ENCODE measurements around the gene PKP3. TPM values are rescaled to one million over a fixed set of nuclear protein-coding genes. Genes with fewer than 3 reads are reported as not detected.

PKP3 gene
- total RNA-seq, 1 donor from 2014 or later, result 65.7 TPM

DNA sequence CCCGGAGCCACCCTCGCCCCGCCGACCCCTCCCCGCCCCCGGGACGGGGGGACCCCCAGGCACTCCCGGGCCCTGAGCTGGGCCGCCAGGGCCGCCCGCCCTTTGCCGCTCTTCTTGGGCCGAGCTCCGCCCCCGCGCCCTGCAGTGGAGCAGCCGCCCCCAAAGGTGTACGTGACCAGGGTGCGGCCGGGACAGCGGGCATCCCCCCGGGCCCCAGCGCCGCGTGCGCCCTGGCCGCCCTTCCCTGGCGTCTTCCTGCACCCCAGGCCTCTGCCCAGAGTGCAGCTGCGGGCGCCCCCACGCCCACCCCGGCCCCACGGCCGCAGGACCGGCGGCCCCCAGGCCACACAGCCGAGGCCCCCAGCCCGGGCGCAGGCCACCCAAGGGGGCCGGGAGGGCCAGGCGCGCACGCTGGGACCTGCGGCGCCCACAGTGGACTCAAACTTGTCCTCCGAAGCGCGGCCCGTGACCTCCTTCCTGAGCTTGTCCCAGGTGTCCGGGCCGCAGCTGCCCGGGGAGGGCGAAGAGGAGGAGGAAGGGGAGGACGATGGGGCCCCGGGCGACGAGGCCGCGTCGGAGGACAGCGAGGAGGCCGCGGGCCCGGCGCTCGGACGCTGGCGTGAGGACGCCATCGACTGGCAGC is 17.4 kb upstream of the PKP3 start:
- Mint-ChIP-seq H3K27ac (no peak overlapping the region), H3K27me3 (ENCODE audit: low read depth) (no peaks in the 10 kb centered on the region), H3K4me1 (no peaks in the 10 kb centered on the region), H3K9me3 (no peaks in the 10 kb centered on the region), H3K36me3 (peaks cover 32% of the 10 kb centered on the region), H3K4me3 (no peak overlapping the region)
- no peak for DNase-seq (ENCODE audit: low spot score in 2 of 2, unreplicated experiment in 2 of 2)
- TF ChIP-seq, protein P1, sequence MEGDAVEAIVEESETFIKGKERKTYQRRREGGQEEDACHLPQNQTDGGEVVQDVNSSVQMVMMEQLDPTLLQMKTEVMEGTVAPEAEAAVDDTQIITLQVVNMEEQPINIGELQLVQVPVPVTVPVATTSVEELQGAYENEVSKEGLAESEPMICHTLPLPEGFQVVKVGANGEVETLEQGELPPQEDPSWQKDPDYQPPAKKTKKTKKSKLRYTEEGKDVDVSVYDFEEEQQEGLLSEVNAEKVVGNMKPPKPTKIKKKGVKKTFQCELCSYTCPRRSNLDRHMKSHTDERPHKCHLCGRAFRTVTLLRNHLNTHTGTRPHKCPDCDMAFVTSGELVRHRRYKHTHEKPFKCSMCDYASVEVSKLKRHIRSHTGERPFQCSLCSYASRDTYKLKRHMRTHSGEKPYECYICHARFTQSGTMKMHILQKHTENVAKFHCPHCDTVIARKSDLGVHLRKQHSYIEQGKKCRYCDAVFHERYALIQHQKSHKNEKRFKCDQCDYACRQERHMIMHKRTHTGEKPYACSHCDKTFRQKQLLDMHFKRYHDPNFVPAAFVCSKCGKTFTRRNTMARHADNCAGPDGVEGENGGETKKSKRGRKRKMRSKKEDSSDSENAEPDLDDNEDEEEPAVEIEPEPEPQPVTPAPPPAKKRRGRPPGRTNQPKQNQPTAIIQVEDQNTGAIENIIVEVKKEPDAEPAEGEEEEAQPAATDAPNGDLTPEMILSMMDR (IDR thresholded peaks at IDR 0.05; ENCODE audit: unreplicated experiment), result no peak

DNA sequence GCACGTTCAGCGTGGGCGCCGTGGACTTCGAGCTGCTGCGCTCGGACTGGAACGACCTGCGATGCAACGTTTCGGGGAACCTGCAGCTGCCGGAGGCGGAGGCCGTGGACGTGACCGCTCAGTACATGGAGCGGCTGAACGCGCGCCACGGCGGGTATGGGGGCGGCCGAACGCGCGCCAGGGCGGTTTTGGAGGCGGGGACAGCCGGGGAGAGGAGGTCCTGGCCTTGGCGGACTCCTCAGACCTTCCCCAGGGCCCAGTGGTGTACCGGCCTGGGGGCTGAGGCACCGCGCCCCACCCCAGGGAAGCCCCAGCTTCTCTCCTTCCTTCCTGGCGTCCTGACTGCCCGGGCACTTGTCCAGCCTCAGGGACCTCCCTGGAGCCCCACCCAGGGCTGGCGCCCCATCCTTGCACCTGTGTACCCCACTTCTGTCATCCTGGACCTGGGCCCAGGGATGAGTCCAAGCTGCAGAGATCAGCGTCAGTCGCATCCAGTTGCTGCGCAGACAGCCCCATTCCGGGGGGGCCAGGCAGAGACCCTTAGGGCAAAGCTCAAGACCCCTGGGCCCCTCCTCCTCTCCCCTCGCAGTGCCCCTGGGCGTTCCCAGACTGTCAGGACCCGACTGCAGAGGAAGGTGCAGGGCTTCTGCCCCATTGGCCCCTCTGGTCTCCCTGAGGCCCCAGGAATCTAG is 16.7 kb upstream of the PKP3 start:
- no peak overlapping the region for H3K4me3 Mint-ChIP-seq
- H3K27me3 Mint-ChIP-seq (ENCODE audit: low read depth), result no peaks in the 10 kb centered on the region
- no peaks in the 10 kb centered on the region for H3K9me3 Mint-ChIP-seq
- peaks cover 30% of the 10 kb centered on the region for H3K36me3 Mint-ChIP-seq
- H3K4me1 Mint-ChIP-seq, result no peaks in the 10 kb centered on the region
- no peak for DNase-seq (ENCODE audit: low spot score in 2 of 2, unreplicated experiment in 2 of 2)
- H3K27ac Mint-ChIP-seq, result no peak overlapping the region
- TF ChIP-seq, protein P1 (IDR thresholded peaks at IDR 0.05; ENCODE audit: unreplicated experiment), result no peak

DNA sequence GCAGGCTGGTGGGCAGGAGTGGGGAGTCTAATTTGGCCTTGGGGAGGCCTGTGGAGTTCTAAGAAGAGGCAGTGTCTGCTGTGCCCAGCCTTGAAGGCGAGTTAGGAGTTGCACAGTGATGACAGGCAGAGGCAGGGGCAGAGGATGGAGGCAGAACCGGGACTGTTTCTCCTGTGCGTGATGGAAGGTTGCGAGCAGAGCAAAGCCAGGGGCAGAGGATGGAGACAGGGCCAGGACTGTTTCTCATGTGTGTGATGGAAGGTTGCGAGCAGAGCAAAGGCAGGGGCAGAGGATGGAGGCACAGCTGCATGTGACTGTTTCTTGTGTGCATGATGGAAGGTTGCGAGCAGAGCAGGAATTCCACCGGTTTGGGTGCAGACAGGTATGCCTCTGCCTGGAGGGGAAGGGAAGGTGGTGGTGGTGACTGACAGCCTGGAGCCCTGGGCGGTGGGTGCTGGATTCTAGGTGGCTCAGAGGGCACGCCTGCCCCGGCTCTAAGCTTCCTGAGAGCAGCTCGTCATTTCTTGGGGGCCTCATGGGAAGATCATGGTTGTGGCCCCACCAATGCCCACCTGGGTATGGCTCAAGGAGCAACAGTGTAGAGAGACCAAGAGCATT is 16.0 kb upstream of the PKP3 start:
- Mint-ChIP-seq H3K27ac (no peak overlapping the region), H3K27me3 (ENCODE audit: low read depth) (no peaks in the 10 kb centered on the region), H3K36me3 (peaks cover 29% of the 10 kb centered on the region), H3K9me3 (no peaks in the 10 kb centered on the region), H3K4me1 (no peaks in the 10 kb centered on the region), H3K4me3 (no peak overlapping the region)
- TF ChIP-seq, protein P1 (IDR thresholded peaks at IDR 0.05; ENCODE audit: unreplicated experiment), result no peak
- no peak for DNase-seq (ENCODE audit: low spot score in 2 of 2, unreplicated experiment in 2 of 2)

DNA sequence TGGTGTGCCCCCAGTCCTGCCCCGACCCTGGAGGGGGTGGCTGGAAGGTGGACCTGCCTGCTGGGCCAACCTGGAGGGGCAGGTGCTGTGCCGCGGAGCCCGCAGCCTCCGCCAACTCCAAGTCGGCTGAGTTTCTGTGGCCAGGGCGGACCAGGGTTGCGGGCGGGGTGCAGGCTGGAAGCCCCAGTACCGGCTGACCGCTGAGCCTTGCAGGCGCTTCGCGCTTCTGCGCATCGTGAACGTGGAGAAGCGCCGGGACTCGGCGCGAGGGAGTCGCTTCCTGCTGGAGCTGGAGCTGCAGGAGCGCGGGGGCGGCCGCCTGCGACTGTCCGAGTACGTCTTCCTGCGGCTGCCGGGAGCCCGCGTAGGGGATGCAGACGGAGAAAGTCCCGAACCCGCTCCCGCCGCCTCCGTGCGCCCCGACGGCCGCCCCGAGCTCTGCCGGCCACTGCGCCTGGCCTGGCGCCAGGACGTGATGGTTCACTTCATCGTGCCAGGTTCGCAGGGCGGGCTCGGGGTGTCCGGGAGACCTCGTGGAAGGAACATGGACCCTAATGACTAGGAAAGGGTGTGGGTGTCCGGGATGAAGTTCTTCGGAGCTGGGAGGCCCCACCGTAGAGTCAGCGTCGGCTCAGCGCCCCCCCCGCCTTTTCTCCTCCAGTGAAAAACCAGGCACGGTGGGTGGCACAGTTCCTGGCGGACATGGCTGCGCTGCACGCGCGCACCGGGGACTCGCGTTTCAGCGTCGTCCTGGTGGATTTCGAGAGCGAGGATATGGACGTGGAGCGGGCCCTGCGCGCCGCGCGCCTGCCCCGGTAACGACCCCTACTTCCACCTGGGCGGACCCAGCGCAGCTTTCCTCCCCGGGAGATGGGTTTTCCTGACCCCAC is 14.6 kb upstream of the PKP3 start:
- H3K9me3 Mint-ChIP-seq, result no peaks in the 10 kb centered on the region
- peaks cover 28% of the 10 kb centered on the region for H3K36me3 Mint-ChIP-seq
- H3K27ac Mint-ChIP-seq, result no peak overlapping the region
- no peak for DNase-seq (ENCODE audit: low spot score in 2 of 2, unreplicated experiment in 2 of 2)
- TF ChIP-seq, protein P1 (IDR thresholded peaks at IDR 0.05; ENCODE audit: unreplicated experiment), result no peak
- H3K27me3 Mint-ChIP-seq (ENCODE audit: low read depth), result no peaks in the 10 kb centered on the region
- H3K4me1 Mint-ChIP-seq, result no peaks in the 10 kb centered on the region
- no peak overlapping the region for H3K4me3 Mint-ChIP-seq

DNA sequence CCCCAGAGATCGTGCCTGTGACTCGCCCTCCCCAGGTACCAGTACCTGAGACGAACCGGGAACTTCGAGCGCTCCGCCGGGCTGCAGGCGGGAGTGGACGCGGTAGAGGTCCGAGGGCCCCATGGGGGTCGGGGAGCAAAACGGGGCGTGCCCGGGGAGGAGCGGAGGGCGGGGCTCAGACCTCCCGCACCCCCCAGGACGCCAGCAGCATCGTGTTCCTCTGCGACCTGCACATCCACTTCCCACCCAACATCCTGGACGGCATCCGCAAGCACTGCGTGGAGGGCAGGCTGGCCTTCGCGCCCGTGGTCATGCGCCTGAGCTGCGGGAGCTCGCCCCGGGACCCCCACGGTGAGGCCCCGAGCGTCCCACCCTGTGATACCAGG is 13.9 kb upstream of the PKP3 start:
- peaks cover 28% of the 10 kb centered on the region for H3K36me3 Mint-ChIP-seq
- H3K27me3 Mint-ChIP-seq (ENCODE audit: low read depth), result no peaks in the 10 kb centered on the region
- no peak overlapping the region for H3K27ac Mint-ChIP-seq
- no peaks in the 10 kb centered on the region for H3K4me1 Mint-ChIP-seq
- H3K9me3 Mint-ChIP-seq, result no peaks in the 10 kb centered on the region
- TF ChIP-seq, protein P1 (IDR thresholded peaks at IDR 0.05; ENCODE audit: unreplicated experiment), result no peak
- H3K4me3 Mint-ChIP-seq, result no peak overlapping the region
- no peak for DNase-seq (ENCODE audit: low spot score in 2 of 2, unreplicated experiment in 2 of 2)

Measured in mesothelial cell of epicardium (in vitro differentiated cells).